Measurements from ENCODE around the gene RAP1GDS1.
"Not testable (repeated sequence)": the region's sequence is repeated elsewhere in the genome, so short reads cannot be mapped to it uniquely, and the experiment has no call there.

The RAP1GDS1 gene

GRCh38 chr4:98452091-98452490 is 190.9 kb downstream of the RAP1GDS1 start (continued):
- TF ChIP-seq, protein P1, sequence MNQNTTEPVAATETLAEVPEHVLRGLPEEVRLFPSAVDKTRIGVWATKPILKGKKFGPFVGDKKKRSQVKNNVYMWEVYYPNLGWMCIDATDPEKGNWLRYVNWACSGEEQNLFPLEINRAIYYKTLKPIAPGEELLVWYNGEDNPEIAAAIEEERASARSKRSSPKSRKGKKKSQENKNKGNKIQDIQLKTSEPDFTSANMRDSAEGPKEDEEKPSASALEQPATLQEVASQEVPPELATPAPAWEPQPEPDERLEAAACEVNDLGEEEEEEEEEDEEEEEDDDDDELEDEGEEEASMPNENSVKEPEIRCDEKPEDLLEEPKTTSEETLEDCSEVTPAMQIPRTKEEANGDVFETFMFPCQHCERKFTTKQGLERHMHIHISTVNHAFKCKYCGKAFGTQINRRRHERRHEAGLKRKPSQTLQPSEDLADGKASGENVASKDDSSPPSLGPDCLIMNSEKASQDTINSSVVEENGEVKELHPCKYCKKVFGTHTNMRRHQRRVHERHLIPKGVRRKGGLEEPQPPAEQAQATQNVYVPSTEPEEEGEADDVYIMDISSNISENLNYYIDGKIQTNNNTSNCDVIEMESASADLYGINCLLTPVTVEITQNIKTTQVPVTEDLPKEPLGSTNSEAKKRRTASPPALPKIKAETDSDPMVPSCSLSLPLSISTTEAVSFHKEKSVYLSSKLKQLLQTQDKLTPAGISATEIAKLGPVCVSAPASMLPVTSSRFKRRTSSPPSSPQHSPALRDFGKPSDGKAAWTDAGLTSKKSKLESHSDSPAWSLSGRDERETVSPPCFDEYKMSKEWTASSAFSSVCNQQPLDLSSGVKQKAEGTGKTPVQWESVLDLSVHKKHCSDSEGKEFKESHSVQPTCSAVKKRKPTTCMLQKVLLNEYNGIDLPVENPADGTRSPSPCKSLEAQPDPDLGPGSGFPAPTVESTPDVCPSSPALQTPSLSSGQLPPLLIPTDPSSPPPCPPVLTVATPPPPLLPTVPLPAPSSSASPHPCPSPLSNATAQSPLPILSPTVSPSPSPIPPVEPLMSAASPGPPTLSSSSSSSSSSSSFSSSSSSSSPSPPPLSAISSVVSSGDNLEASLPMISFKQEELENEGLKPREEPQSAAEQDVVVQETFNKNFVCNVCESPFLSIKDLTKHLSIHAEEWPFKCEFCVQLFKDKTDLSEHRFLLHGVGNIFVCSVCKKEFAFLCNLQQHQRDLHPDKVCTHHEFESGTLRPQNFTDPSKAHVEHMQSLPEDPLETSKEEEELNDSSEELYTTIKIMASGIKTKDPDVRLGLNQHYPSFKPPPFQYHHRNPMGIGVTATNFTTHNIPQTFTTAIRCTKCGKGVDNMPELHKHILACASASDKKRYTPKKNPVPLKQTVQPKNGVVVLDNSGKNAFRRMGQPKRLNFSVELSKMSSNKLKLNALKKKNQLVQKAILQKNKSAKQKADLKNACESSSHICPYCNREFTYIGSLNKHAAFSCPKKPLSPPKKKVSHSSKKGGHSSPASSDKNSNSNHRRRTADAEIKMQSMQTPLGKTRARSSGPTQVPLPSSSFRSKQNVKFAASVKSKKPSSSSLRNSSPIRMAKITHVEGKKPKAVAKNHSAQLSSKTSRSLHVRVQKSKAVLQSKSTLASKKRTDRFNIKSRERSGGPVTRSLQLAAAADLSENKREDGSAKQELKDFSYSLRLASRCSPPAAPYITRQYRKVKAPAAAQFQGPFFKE (tag by site-specific recombination; IDR thresholded peaks at IDR 0.05; ENCODE audit: borderline replicate concordance) = no peak
- TF ChIP-seq ZNF350 (tag by site-specific recombination; IDR thresholded peaks at IDR 0.05) = no peak
- no peak for TF ChIP-seq ZBTB20 (tag by site-specific recombination; IDR thresholded peaks at IDR 0.05)
- TF ChIP-seq ZNF138 (tag by site-specific recombination; IDR thresholded peaks at IDR 0.05; ENCODE audit: borderline replicate concordance) = no peak

DNA sequence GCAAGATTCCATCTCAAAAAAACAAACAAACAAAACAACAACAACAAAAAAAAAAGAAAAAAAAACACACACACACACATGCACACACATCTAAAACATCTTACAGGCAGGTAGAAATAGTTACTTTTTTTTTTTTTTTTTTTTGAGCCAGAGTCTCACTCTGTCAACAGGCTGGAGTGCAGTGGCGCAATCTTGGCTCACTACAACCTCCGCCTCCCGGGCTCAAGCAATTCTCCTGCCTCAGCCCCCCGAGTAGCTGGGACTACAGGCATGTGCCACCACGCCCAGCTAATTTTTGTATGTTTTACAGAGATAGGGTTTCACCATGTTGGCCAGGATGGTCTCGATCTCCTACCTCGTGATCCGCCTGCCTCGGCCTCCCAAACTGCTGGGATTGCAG is 196.2 kb downstream of the RAP1GDS1 start:
- POLR2A ChIA-PET; CTCF ChIA-PET; H3K36me3 ChIP-seq (ENCODE audit: control insufficient read depth in 2 of 2, insufficient read depth in 1 of 2, low read length in 2 of 2): not testable (repeated sequence)

GRCh38 chr4:98461121-98461865 is 200.1 kb downstream of the RAP1GDS1 start:
- POLR2A ChIA-PET; H3K9me3 ChIP-seq (ENCODE audit: control insufficient read depth, insufficient read depth, low read depth, low read length); H3K36me3 ChIP-seq (ENCODE audit: control insufficient read depth in 2 of 2, insufficient read depth in 1 of 2, low read length in 2 of 2); H3K4me1 ChIP-seq (ENCODE audit: control insufficient read depth, insufficient read depth, low read length); H3K27ac ChIP-seq (ENCODE audit: extremely low read depth, low read depth, low read length); H3K4me3 ChIP-seq (ENCODE audit: low read depth, low read length); CTCF ChIA-PET: not testable (repeated sequence)
- TF ChIP-seq, protein P2, sequence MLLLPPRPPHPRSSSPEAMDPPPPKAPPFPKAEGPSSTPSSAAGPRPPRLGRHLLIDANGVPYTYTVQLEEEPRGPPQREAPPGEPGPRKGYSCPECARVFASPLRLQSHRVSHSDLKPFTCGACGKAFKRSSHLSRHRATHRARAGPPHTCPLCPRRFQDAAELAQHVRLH (tag by site-specific recombination; IDR thresholded peaks at IDR 0.05) = 0 out of 2 replicates have a peak, but pooled peaks have one; percentile 28
- peak; percentile 77 for TF ChIP-seq ZNF146 (tag by site-specific recombination; IDR thresholded peaks at IDR 0.05)

More for the DNA sequence above, 196.2 kb downstream of the RAP1GDS1 start:
- not testable (repeated sequence) for H3K27ac ChIP-seq (ENCODE audit: extremely low read depth, low read depth, low read length); H3K9me3 ChIP-seq (ENCODE audit: control insufficient read depth, insufficient read depth, low read depth, low read length); H3K4me1 ChIP-seq (ENCODE audit: control insufficient read depth, insufficient read depth, low read length); H3K4me3 ChIP-seq (ENCODE audit: low read depth, low read length)

- ChIA-PET CTCF (no interaction called here), POLR2A (no interaction called here)
- H3K4me1 ChIP-seq (ENCODE audit: control insufficient read depth, insufficient read depth, low read length) = no peaks in the 10 kb centered on the region
- H3K9me3 ChIP-seq (ENCODE audit: control insufficient read depth, insufficient read depth, low read depth, low read length) = no peaks in the 10 kb centered on the region
- no peaks in the 10 kb centered on the region for H3K36me3 ChIP-seq (ENCODE audit: control insufficient read depth in 2 of 2, insufficient read depth in 1 of 2, low read length in 2 of 2)
- H3K27ac ChIP-seq (ENCODE audit: extremely low read depth, low read depth, low read length) = no peak overlapping the region
- TF ChIP-seq, protein P3, sequence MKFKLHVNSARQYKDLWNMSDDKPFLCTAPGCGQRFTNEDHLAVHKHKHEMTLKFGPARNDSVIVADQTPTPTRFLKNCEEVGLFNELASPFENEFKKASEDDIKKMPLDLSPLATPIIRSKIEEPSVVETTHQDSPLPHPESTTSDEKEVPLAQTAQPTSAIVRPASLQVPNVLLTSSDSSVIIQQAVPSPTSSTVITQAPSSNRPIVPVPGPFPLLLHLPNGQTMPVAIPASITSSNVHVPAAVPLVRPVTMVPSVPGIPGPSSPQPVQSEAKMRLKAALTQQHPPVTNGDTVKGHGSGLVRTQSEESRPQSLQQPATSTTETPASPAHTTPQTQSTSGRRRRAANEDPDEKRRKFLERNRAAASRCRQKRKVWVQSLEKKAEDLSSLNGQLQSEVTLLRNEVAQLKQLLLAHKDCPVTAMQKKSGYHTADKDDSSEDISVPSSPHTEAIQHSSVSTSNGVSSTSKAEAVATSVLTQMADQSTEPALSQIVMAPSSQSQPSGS (tag by site-specific recombination; IDR thresholded peaks at IDR 0.05; ENCODE audit: low read depth) = peak; percentile 67; the same call in 1 of the 2 replicates
- TF ChIP-seq KLF7 (tag by site-specific recombination; IDR thresholded peaks at IDR 0.05; ENCODE audit: borderline replicate concordance) = no peak
- no peak for TF ChIP-seq ZFHX2 (tag by site-specific recombination; conservative IDR thresholded peaks at IDR 0.05)
- no peak for TF ChIP-seq ZNF777 (tag by site-specific recombination; IDR thresholded peaks at IDR 0.05; ENCODE audit: borderline replicate concordance)
- no peak overlapping the region for H3K4me3 ChIP-seq (ENCODE audit: low read depth, low read length)
Measured at GRCh38 chr4:98462487-98462886, 201.3 kb downstream of the RAP1GDS1 start.
